Measurements from ENCODE around the gene FBLN7. TPM values are rescaled to one million over a fixed set of nuclear protein-coding genes. Genes with fewer than 3 reads are reported as not detected.

Gene FBLN7
- total and polyA plus RNA-seq, 11 donors, result 0.23 to 2.9 (median 0.49) TPM; not detected in 1

DNA sequence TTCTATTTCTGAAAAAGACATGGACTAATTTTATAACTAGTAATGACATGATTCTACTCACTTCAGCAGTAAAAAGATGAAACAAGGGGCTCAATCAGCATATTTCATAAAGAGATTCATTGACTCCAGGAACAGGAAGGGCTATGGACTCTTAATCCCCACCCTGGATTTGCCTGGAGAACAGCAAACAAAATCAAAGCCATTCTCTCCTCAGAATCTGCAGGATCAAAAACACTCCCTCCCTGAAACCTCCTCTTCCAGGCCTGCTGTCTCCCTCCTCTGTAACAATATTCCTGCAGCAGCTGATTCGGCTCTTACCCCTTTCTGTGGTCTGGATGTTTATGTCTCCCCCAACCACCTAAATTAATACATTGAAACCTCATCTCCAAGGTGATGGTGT is 59.7 kb downstream of the FBLN7 start:
- Histone ChIP-seq H3K27ac (no peak overlapping the region), H3K36me3 (no peaks in the 10 kb centered on the region), H3K4me3 (no peak overlapping the region), H3K9me3 (peaks cover 0 to 4% (median 0%) of the 10 kb centered on the region in 12 donors), H3K4me1 (no peaks in the 10 kb centered on the region), H3K27me3 (no peaks in the 10 kb centered on the region)
- WGBS, 4 donors, result 86 to 96% (median 92%) methylated on average over 1 of the region's 1 CpG
- ATAC-seq (no peak), DNase-seq (no peak)
- no peak for TF ChIP-seq POLR2A (IDR thresholded peaks at IDR 0.05)
- TF ChIP-seq, protein P1, sequence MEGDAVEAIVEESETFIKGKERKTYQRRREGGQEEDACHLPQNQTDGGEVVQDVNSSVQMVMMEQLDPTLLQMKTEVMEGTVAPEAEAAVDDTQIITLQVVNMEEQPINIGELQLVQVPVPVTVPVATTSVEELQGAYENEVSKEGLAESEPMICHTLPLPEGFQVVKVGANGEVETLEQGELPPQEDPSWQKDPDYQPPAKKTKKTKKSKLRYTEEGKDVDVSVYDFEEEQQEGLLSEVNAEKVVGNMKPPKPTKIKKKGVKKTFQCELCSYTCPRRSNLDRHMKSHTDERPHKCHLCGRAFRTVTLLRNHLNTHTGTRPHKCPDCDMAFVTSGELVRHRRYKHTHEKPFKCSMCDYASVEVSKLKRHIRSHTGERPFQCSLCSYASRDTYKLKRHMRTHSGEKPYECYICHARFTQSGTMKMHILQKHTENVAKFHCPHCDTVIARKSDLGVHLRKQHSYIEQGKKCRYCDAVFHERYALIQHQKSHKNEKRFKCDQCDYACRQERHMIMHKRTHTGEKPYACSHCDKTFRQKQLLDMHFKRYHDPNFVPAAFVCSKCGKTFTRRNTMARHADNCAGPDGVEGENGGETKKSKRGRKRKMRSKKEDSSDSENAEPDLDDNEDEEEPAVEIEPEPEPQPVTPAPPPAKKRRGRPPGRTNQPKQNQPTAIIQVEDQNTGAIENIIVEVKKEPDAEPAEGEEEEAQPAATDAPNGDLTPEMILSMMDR (IDR thresholded peaks at IDR 0.05), result no peak
- intact Hi-C loops (cut with DNase I), result no loop called here

DNA sequence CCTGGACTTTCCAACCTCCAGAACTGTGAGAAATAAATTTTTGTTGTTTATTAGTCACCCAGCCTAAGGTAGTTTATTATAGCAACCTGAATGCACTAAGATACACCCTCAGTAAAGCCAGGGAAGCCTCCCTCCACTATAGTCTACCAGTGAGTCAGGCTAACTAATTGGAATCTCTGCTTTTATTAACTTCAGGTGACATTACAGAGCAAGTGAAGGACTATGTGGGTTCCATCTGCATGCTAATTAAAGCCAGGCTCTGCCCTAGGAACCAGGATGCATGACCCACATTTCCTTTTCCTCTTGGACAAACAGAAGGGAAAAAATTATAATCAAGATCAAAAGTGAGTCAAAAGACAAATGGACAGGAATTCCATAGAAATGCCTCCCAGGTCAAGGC is 60.6 kb downstream of the FBLN7 start:
- ATAC-seq (no peak), DNase-seq (no peak)
- Histone ChIP-seq H3K4me3 (no peak overlapping the region), H3K27ac (no peak overlapping the region), H3K36me3 (no peaks in the 10 kb centered on the region), H3K4me1 (no peaks in the 10 kb centered on the region), H3K9me3 (peaks cover 0 to 14% (median 5%) of the 10 kb centered on the region in 12 donors), H3K27me3 (no peaks in the 10 kb centered on the region)
- intact Hi-C loops (cut with DNase I), result no loop called here
- TF ChIP-seq, protein P1 (IDR thresholded peaks at IDR 0.05), result no peak

- 77 to 82% (median 80%) methylated on average over 3 of the region's 3 CpGs for WGBS, 4 donors
Measured at GRCh38 chr2:112199188-112199587, 61.0 kb downstream of the FBLN7 start.

GRCh38 chr2:112201696-112202430 is 63.7 kb downstream of the FBLN7 start:
- no peaks in the 10 kb centered on the region for H3K4me1 ChIP-seq
- H3K36me3 ChIP-seq, result no peaks in the 10 kb centered on the region
- DNase-seq (no peak), ATAC-seq (no peak)
- H3K9me3 ChIP-seq, result peaks cover 0 to 32% (median 11%) of the 10 kb centered on the region in 12 donors
- TF ChIP-seq POLR2A (IDR thresholded peaks at IDR 0.05), result no peak
- TF ChIP-seq, protein P1 (IDR thresholded peaks at IDR 0.05), result no peak
- H3K27ac ChIP-seq, result no peak overlapping the region
- no peak overlapping the region for H3K4me3 ChIP-seq
- intact Hi-C loops (cut with DNase I), result no loop called here
- H3K27me3 ChIP-seq, result no peaks in the 10 kb centered on the region
- 85 to 88% (median 87%) methylated on average over 3 of the region's 3 CpGs for WGBS, 4 donors

More at GRCh38 chr2:112199188-112199587, 61.0 kb downstream of the FBLN7 start:
- no peaks in the 10 kb centered on the region for H3K36me3 ChIP-seq
- no peak overlapping the region for H3K27ac ChIP-seq
- H3K9me3 ChIP-seq, result peaks cover 0 to 18% (median 8%) of the 10 kb centered on the region in 12 donors
- H3K4me1 ChIP-seq, result no peaks in the 10 kb centered on the region
- H3K27me3 ChIP-seq, result no peaks in the 10 kb centered on the region
- no peak overlapping the region for H3K4me3 ChIP-seq
- intact Hi-C loops (cut with DNase I), result no loop called here
- DNase-seq (no peak), ATAC-seq (no peak)
- no peak for TF ChIP-seq POLR2A (IDR thresholded peaks at IDR 0.05)
- TF ChIP-seq, protein P1 (IDR thresholded peaks at IDR 0.05), result no peak

Data from heart left ventricle (tissue), 16 donors.